GM21423 (cell line): ENCODE data around the gene SLC6A15.

ENCODE experiments used
- ATAC-seq: cut with Tn5 transposase; IDR thresholded peaks from one replicate; pipeline ENCODE4 v1.9.1; 2021; ENCODE audit warnings: mild to moderate bottlenecking, moderate library complexity; ENCODE audit not compliant: unreplicated experiment

The SLC6A15 gene

GRCh38 chr12:84810611-84811010 is 102.0 kb downstream of the SLC6A15 start:
- ATAC-seq: no peak
